Measurements from ENCODE around the gene THAP5. TPM values are rescaled to one million over a fixed set of nuclear protein-coding genes. Genes with fewer than 3 reads are reported as not detected.

THAP5 gene, protein sequence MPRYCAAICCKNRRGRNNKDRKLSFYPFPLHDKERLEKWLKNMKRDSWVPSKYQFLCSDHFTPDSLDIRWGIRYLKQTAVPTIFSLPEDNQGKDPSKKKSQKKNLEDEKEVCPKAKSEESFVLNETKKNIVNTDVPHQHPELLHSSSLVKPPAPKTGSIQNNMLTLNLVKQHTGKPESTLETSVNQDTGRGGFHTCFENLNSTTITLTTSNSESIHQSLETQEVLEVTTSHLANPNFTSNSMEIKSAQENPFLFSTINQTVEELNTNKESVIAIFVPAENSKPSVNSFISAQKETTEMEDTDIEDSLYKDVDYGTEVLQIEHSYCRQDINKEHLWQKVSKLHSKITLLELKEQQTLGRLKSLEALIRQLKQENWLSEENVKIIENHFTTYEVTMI
- total RNA-seq, result 10 to 100 TPM; 22.7 to 24.8 TPM

GRCh38 chr7:108569381-108570145 lies at the start of gene THAP5, which contains the start of gene DNAJB9:
Gene THAP5 (minus strand): TSS chr7:108569706. CDS start chr7:108569569, 137 bp downstream.
Gene DNAJB9 (plus strand): TSS chr7:108569874. CDS start chr7:108571727, 1,853 bp downstream.
- Mint-ChIP-seq H3K4me3 (peak within 1 kb of the TSS; percentile 98), H3K4me1 (ENCODE audit: low read depth) (peaks cover 49% of the 10 kb centered on the region), H3K9me3 (peaks cover 2% of the 10 kb centered on the region), H3K36me3 (ENCODE audit: low read depth) (peaks cover 37% of the 10 kb centered on the region), H3K27me3 (ENCODE audit: low read depth) (no peaks in the 10 kb centered on the region), H3K27ac (peak within 1 kb of the TSS; percentile 99)
- intact Hi-C loops (cut with micrococcal nuclease), result loop anchor here (1.0 to 5.0 kb wide), 6 partner anchors 39 to 1401 kb away; partner anchors contain the start of genes HBP1, NRCAM and PNPLA8
- CTCF ChIA-PET, result interaction anchor here (0.7 kb wide), 1 partner anchor 73 kb away, joined by 3 read pairs; no protein-coding TSS in a partner anchor
- DNase-seq, result peak; percentile 99

DNA sequence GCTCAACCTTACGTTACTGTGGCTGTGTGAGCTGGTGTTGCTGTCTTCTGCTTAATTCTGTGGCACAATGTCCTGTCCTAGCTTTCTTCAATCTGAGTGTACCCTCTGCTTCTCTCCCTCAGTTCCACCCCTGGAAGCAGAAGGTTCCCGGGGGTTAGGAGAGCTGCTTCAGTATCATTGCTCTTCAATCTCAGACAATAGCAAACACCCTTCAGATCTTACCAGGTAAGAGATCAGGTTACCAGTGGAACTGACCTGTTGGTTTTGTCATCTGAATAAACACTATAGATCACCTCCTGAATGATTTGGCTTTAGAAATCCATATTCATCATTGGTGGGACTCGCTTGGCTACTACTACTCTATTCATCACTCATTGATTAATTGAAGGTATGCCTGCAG lies 48.5 kb upstream of the THAP5 start:
- CTCF ChIA-PET, result no interaction called here
- intact Hi-C loops (cut with micrococcal nuclease), result loop anchor here (10.0 kb wide), 2 partner anchors 1227 to 1467 kb away; no protein-coding TSS in a partner anchor

GRCh38 chr7:108614896-108615295 lies 45.4 kb upstream of the THAP5 start:
- no peaks in the 10 kb centered on the region for H3K27me3 Mint-ChIP-seq (ENCODE audit: low read depth)
- no peak overlapping the region for H3K27ac Mint-ChIP-seq
- intact Hi-C loops (cut with micrococcal nuclease), result loop anchor here (10.0 kb wide), 2 partner anchors 1230 to 1470 kb away; no protein-coding TSS in a partner anchor
- DNase-seq, result no peak
- H3K4me3 Mint-ChIP-seq, result no peak overlapping the region
- H3K4me1 Mint-ChIP-seq (ENCODE audit: low read depth), result no peaks in the 10 kb centered on the region
- H3K36me3 Mint-ChIP-seq (ENCODE audit: low read depth), result no peaks in the 10 kb centered on the region
- no peaks in the 10 kb centered on the region for H3K9me3 Mint-ChIP-seq
- CTCF ChIA-PET, result interaction anchor here (0.6 to 1.1 kb wide), 3 partner anchors 9 to 477 kb away, joined by 3 read pairs; no protein-coding TSS in a partner anchor

More for the DNA sequence above, 48.5 kb upstream of the THAP5 start:
- H3K9me3 Mint-ChIP-seq, result no peaks in the 10 kb centered on the region
- no peak overlapping the region for H3K4me3 Mint-ChIP-seq
- H3K27ac Mint-ChIP-seq, result no peak overlapping the region
- no peaks in the 10 kb centered on the region for H3K4me1 Mint-ChIP-seq (ENCODE audit: low read depth)
- no peaks in the 10 kb centered on the region for H3K27me3 Mint-ChIP-seq (ENCODE audit: low read depth)
- H3K36me3 Mint-ChIP-seq (ENCODE audit: low read depth), result no peaks in the 10 kb centered on the region
- DNase-seq, result no peak

GRCh38 chr7:108613949-108614381 lies 44.5 kb upstream of the THAP5 start:
- H3K27me3 Mint-ChIP-seq (ENCODE audit: low read depth), result no peaks in the 10 kb centered on the region
- intact Hi-C loops (cut with micrococcal nuclease), result loop anchor here (2.0 to 10.0 kb wide), 3 partner anchors 261 to 1471 kb away; no protein-coding TSS in a partner anchor
- no peak for DNase-seq
- no peak overlapping the region for H3K27ac Mint-ChIP-seq
- no peak overlapping the region for H3K4me3 Mint-ChIP-seq
- H3K9me3 Mint-ChIP-seq, result no peaks in the 10 kb centered on the region
- H3K4me1 Mint-ChIP-seq (ENCODE audit: low read depth), result no peaks in the 10 kb centered on the region
- no peaks in the 10 kb centered on the region for H3K36me3 Mint-ChIP-seq (ENCODE audit: low read depth)
- CTCF ChIA-PET, result interaction anchor here (1.0 to 1.1 kb wide), 2 partner anchors 9 to 123 kb away, joined by 3 read pairs; no protein-coding TSS in a partner anchor

DNA sequence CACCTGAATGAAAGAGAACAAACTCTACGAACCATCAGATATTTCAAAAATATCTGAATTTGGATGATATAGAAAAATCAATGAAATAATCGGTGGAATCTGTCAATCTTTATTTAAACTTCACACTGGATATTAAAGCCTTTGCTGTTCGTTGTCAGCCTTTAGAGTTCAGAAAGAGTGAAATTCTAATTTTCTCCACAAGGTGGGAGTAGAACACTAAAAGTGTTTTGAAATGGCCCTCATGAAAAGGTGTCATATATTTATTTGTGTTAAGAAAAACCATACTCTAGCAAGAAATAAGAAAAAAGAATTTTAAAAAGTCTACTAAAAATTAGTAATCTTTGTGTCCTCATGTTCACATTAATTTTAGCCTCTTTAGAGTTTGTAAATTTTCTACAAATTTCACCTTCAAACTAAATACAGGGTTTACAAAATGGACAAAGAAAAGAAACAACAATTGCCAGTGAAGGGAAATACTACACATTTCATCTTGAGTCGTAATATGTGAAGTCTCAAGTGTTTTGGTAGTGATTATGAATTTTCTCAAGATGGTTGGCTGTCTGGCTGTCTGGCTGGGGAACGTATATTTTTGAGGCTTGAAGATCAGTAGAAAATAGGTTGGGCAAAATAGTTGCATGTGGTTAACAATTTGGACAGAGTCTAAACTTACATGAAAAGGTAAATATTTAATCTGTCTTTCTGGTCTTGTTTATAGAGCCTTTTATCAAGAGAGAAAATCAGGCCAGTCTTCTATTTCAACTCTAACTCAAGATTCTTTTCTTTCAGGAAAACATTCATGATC lies 43.8 kb upstream of the THAP5 start:
- no peak for DNase-seq
- CTCF ChIA-PET, result no interaction called here

DNA sequence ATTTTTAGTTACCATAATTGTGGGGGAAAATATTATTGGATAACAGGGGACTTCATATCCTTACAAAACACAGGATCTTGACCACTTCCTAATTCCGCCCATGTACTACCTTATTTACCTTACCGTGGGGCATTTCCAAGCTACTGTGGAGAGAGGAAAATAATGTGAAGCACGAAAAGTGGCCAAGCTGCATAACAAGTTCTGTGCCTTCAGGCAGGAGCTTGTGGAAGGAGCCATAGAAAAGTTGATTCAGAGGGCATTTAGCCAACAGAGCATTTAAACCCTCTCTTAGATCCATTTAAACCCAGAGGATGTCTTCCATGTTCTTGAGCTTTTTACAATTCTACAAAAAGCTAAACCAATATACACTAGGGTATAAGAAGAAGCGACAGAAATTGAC lies 41.8 kb upstream of the THAP5 start:
- Mint-ChIP-seq H3K36me3 (ENCODE audit: low read depth) (no peaks in the 10 kb centered on the region), H3K9me3 (no peaks in the 10 kb centered on the region), H3K27ac (no peak overlapping the region), H3K27me3 (ENCODE audit: low read depth) (no peaks in the 10 kb centered on the region), H3K4me3 (no peak overlapping the region), H3K4me1 (ENCODE audit: low read depth) (no peaks in the 10 kb centered on the region)
- no peak for DNase-seq
- intact Hi-C loops (cut with micrococcal nuclease), result loop anchor here (10.0 kb wide), 2 partner anchors 1234 to 1474 kb away; no protein-coding TSS in a partner anchor
- CTCF ChIA-PET, result no interaction called here

More for the DNA sequence above, 43.8 kb upstream of the THAP5 start:
- H3K36me3 Mint-ChIP-seq (ENCODE audit: low read depth), result no peaks in the 10 kb centered on the region
- no peaks in the 10 kb centered on the region for H3K27me3 Mint-ChIP-seq (ENCODE audit: low read depth)
- H3K9me3 Mint-ChIP-seq, result no peaks in the 10 kb centered on the region
- intact Hi-C loops (cut with micrococcal nuclease), result loop anchor here (2.0 to 10.0 kb wide), 3 partner anchors 261 to 1471 kb away; no protein-coding TSS in a partner anchor
- no peaks in the 10 kb centered on the region for H3K4me1 Mint-ChIP-seq (ENCODE audit: low read depth)
- no peak overlapping the region for H3K4me3 Mint-ChIP-seq
- H3K27ac Mint-ChIP-seq, result no peak overlapping the region

- DNase-seq, result no peak
- intact Hi-C loops (cut with micrococcal nuclease), result loop anchor here (10.0 kb wide), 2 partner anchors 1235 to 1475 kb away; no protein-coding TSS in a partner anchor
- H3K36me3 Mint-ChIP-seq (ENCODE audit: low read depth), result no peaks in the 10 kb centered on the region
- no peaks in the 10 kb centered on the region for H3K27me3 Mint-ChIP-seq (ENCODE audit: low read depth)
- no peak overlapping the region for H3K4me3 Mint-ChIP-seq
- no peaks in the 10 kb centered on the region for H3K9me3 Mint-ChIP-seq
- H3K4me1 Mint-ChIP-seq (ENCODE audit: low read depth), result peaks cover 2% of the 10 kb centered on the region
- H3K27ac Mint-ChIP-seq, result no peak overlapping the region
- CTCF ChIA-PET, result no interaction called here
These were observed 40.1 kb upstream of the THAP5 start for GRCh38 chr7:108609643-108610042.

DNA sequence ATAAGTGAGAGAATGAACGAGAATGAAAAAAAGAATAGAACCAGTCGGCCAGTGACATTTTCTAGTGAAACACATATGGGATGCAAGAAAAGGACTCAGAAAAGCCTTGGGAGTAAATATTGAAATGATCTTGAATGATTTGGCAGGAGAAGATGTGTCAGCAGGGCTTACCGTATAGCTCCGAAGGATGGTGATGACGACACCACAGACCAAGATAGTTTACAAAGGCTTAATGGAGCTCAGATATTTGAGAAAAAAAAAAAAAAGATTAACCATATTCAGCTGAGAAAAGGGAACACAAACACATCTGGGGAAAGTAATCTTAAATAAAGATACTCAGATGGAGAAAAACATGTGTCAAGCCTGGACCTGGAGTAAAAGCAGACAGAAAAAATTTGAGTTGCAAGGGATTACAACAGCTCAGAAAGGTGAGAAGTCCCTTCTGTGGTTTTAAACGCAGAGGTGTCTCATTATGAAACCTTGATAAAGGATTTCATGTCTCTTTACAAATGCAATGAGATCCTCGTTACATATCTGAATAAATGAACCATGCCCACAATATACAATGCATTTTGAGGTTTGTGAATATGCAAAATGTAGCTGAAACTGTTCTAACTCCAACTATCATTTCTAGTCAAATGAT lies 36.2 kb upstream of the THAP5 start:
- no peaks in the 10 kb centered on the region for H3K36me3 Mint-ChIP-seq (ENCODE audit: low read depth)
- no peaks in the 10 kb centered on the region for H3K9me3 Mint-ChIP-seq
- H3K27ac Mint-ChIP-seq, result peak overlapping the region; percentile 5
- peaks cover 2% of the 10 kb centered on the region for H3K4me1 Mint-ChIP-seq (ENCODE audit: low read depth)
- intact Hi-C loops (cut with micrococcal nuclease), result no loop called here
- CTCF ChIA-PET, result interaction anchor here (0.5 to 1.3 kb wide), 3 partner anchors 9 to 77 kb away, joined by 3 read pairs; no protein-coding TSS in a partner anchor
- no peak for DNase-seq
- no peaks in the 10 kb centered on the region for H3K27me3 Mint-ChIP-seq (ENCODE audit: low read depth)
- H3K4me3 Mint-ChIP-seq, result no peak overlapping the region

- H3K4me3 Mint-ChIP-seq, result no peak overlapping the region
These were observed 35.0 kb upstream of the THAP5 start for GRCh38 chr7:108604307-108605077.

DNA sequence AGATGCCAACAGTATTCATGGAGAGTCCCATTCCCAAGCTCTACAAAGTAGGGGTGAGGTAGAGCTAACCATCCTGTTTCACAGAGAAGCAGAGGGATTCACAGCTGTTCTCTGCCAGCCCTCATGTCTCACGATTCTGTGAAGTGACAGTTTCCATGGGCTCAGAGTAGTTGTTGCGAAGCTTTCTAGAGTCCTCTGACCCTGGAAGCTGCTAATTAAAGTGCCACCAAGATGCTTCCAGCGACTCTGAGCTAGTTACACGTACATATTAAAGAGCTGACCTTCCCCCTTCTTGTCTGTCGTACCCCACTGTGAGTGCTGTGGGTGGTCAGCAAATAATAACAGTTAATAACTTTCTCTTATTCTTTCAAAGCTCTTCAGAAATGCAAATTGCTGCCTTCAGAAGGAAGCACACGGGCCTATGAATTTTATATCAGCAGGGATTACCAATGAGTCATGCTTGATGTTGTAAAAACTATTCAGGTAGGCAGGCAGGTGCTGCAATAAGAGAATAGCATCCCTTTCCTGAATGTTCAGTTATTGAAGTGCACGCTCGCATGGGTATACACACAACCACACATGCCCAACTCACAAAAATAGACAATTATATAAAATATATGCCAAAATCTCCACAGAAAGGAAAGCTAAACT lies 34.3 kb upstream of the THAP5 start:
- Mint-ChIP-seq H3K4me1 (ENCODE audit: low read depth) (peaks cover 2% of the 10 kb centered on the region), H3K27me3 (ENCODE audit: low read depth) (peaks cover 3% of the 10 kb centered on the region), H3K9me3 (no peaks in the 10 kb centered on the region), H3K4me3 (no peak overlapping the region), H3K36me3 (ENCODE audit: low read depth) (no peaks in the 10 kb centered on the region), H3K27ac (no peak overlapping the region)
- intact Hi-C loops (cut with micrococcal nuclease), result no loop called here
- CTCF ChIA-PET, result no interaction called here
- no peak for DNase-seq

More at GRCh38 chr7:108604307-108605077, 35.0 kb upstream of the THAP5 start:
- Mint-ChIP-seq H3K36me3 (ENCODE audit: low read depth) (no peaks in the 10 kb centered on the region), H3K9me3 (no peaks in the 10 kb centered on the region), H3K27me3 (ENCODE audit: low read depth) (peaks cover 3% of the 10 kb centered on the region), H3K27ac (no peak overlapping the region), H3K4me1 (ENCODE audit: low read depth) (peaks cover 2% of the 10 kb centered on the region)
- DNase-seq, result no peak
- intact Hi-C loops (cut with micrococcal nuclease), result no loop called here
- CTCF ChIA-PET, result interaction anchor here (1.3 kb wide), 1 partner anchor 10 kb away, joined by 3 read pairs; no protein-coding TSS in a partner anchor
